H9 (cell line): ENCODE measurements around the gene ZNF879. TPM values are rescaled to one million over a fixed set of nuclear protein-coding genes. Genes with fewer than 3 reads are reported as not detected.

Experiments
- DNase-seq: peaks from one replicate; pipeline ENCODE4 v3.0.0-alpha.2; 2017
- H2AFZ ChIP-seq: one replicate; pipeline ENCODE4 v1.6.1; 2013; ENCODE audit warnings: mild to moderate bottlenecking, low read length, control low read depth, moderate library complexity
- H2AK5ac ChIP-seq: 2 replicates; pipeline ENCODE4 v1.6.1; 2013; ENCODE audit warnings: low read length, control low read depth, mixed read lengths; ENCODE audit not compliant: insufficient read length
- H2BK120ac ChIP-seq: one replicate; pipeline ENCODE4 v1.6.1; 2013; ENCODE audit warnings: low read depth, mild to moderate bottlenecking, low read length, control low read depth, inconsistent platforms; ENCODE audit not compliant: poor library complexity, severe bottlenecking
- H2BK12ac ChIP-seq: 2 replicates; pipeline ENCODE4 v1.6.1; 2013; ENCODE audit warnings: low read length, control low read depth, mixed read lengths, low read depth; ENCODE audit not compliant: insufficient read length
- H2BK15ac ChIP-seq: 2 replicates; pipeline ENCODE4 v1.6.1; 2013; ENCODE audit warnings: low read depth, low read length, control low read depth
- H2BK20ac ChIP-seq: one replicate; pipeline ENCODE4 v1.6.1; 2013; ENCODE audit warnings: low read depth, mild to moderate bottlenecking, low read length, control low read depth, inconsistent platforms; ENCODE audit not compliant: poor library complexity, severe bottlenecking
- H2BK5ac ChIP-seq: 2 replicates; pipeline ENCODE4 v1.6.1; 2013; ENCODE audit warnings: low read length, control low read depth, mixed read lengths; ENCODE audit not compliant: insufficient read length
- H3K14ac ChIP-seq: 2 replicates; pipeline ENCODE4 v1.6.1; 2013; ENCODE audit warnings: low read length, control low read depth; ENCODE audit not compliant: insufficient read depth
- H3K18ac ChIP-seq: 2 replicates; pipeline ENCODE4 v1.6.1; 2013; ENCODE audit warnings: low read depth, mild to moderate bottlenecking, mixed read lengths, low read length, control low read depth; ENCODE audit not compliant: insufficient read length
- H3K23ac ChIP-seq: 2 replicates; pipeline ENCODE4 v1.6.1; 2013; ENCODE audit warnings: low read length, control low read depth, mixed read lengths, low read depth; ENCODE audit not compliant: insufficient read length
- H3K23me2 ChIP-seq: 2 replicates; pipeline ENCODE4 v1.6.1; 2013; ENCODE audit warnings: low read depth, mild to moderate bottlenecking, mixed read lengths, low read length, control low read depth; ENCODE audit not compliant: insufficient read length, poor library complexity, severe bottlenecking
- H3K27ac ChIP-seq: 2 replicates; pipeline ENCODE4 v1.5.1; 2013; ENCODE audit warnings: low read length, control low read depth, mixed read lengths, low read depth; ENCODE audit not compliant: insufficient read length
- H3K27me3 ChIP-seq: 2 replicates; pipeline ENCODE4 v1.6.1; 2013; ENCODE audit warnings: low read length, control low read depth, inconsistent platforms; ENCODE audit not compliant: insufficient read depth
- H3K4ac ChIP-seq: 2 replicates; pipeline ENCODE4 v1.6.1; 2013; ENCODE audit warnings: low read depth, mild to moderate bottlenecking, control low read depth, inconsistent platforms, low read length, moderate library complexity
- H3K4me1 ChIP-seq: 2 replicates; pipeline ENCODE4 v1.6.1; 2013; ENCODE audit warnings: low read length, control low read depth, inconsistent platforms; ENCODE audit not compliant: insufficient read depth
- H3K4me2 ChIP-seq: 2 replicates; pipeline ENCODE4 v1.6.1; 2013; ENCODE audit warnings: low read length, control low read depth, mixed read lengths; ENCODE audit not compliant: insufficient read length, insufficient read depth
- H3K56ac ChIP-seq: 2 replicates; pipeline ENCODE4 v1.6.1; 2013; ENCODE audit warnings: low read depth, mild to moderate bottlenecking, mixed read lengths, low read length, control low read depth; ENCODE audit not compliant: insufficient read length
- H3K79me1 ChIP-seq: 2 replicates; pipeline ENCODE4 v1.6.1; 2013; ENCODE audit warnings: low read depth, mild to moderate bottlenecking, moderate library complexity, low read length, control low read depth, inconsistent platforms; ENCODE audit not compliant: insufficient read depth, poor library complexity, severe bottlenecking
- H3K79me2 ChIP-seq: 2 replicates; pipeline ENCODE4 v1.6.1; 2013; ENCODE audit warnings: low read length, control low read depth, inconsistent platforms; ENCODE audit not compliant: insufficient read depth
- H3K9ac ChIP-seq: 2 replicates; pipeline ENCODE4 v1.6.1; 2013; ENCODE audit warnings: low read length, control low read depth, mixed read lengths; ENCODE audit not compliant: insufficient read length; ENCODE audit errors: extremely low read depth
- H3K9me3 ChIP-seq: one replicate; pipeline ENCODE4 v1.6.1; 2013; ENCODE audit warnings: low read depth, low read length, inconsistent platforms; ENCODE audit not compliant: control insufficient read depth
- H3T11ph ChIP-seq: one replicate; pipeline ENCODE4 v1.6.1; 2013; ENCODE audit warnings: mild to moderate bottlenecking, low read length, control low read depth, inconsistent platforms
- H4K20me1 ChIP-seq: one replicate; pipeline ENCODE4 v1.6.1; 2013; ENCODE audit not compliant: control insufficient read depth, insufficient read length, insufficient read depth
- H4K5ac ChIP-seq: 2 replicates; pipeline ENCODE4 v1.6.1; 2013; ENCODE audit warnings: low read depth, mild to moderate bottlenecking, mixed read lengths, low read length, control low read depth; ENCODE audit not compliant: insufficient read length
- H4K8ac ChIP-seq: replicated peaks from 2 replicates; pipeline ENCODE4 v1.6.1; 2013; ENCODE audit warnings: low read length, control low read depth, mixed read lengths, low read depth; ENCODE audit not compliant: insufficient read length
- H4K91ac ChIP-seq: 2 replicates; pipeline ENCODE4 v1.6.1; 2013; ENCODE audit warnings: low read depth, mild to moderate bottlenecking, moderate library complexity, mixed read lengths, low read length, control low read depth; ENCODE audit not compliant: insufficient read length
- H3K27ac Mint-ChIP-seq, 3 experiments: 2 replicates in 2 of 3; 3 replicates in 1 of 3; pipeline ENCODE4 v1.8.0; 2020 to 2021; ENCODE audit warnings: mixed read lengths in 3 of 3, mild to moderate bottlenecking in 1 of 3, moderate library complexity in 1 of 3
- H3K27me3 Mint-ChIP-seq: 2 replicates; pipeline ENCODE4 v1.8.0; 2021; ENCODE audit warnings: low read depth, mild to moderate bottlenecking, moderate library complexity, mixed read lengths
- H3K36me3 Mint-ChIP-seq, 3 experiments: 2 replicates in 2 of 3; 3 replicates in 1 of 3; pipeline ENCODE4 v1.8.0; 2020 to 2021; ENCODE audit warnings: low read depth in 3 of 3, mixed read lengths in 3 of 3; ENCODE audit not compliant: insufficient read depth in 1 of 3
- H3K4me1 Mint-ChIP-seq, 2 experiments: 2 replicates each; pipeline ENCODE4 v1.8.0; 2020; ENCODE audit warnings: mixed read lengths in 2 of 2
- H3K4me3 Mint-ChIP-seq, 2 experiments: 2 replicates in 1 of 2; 3 replicates in 1 of 2; pipeline ENCODE4 v1.8.0; 2020 to 2021; ENCODE audit warnings: mild to moderate bottlenecking in 2 of 2, mixed read lengths in 2 of 2, moderate library complexity in 1 of 2
- H3K9me3 Mint-ChIP-seq, 2 experiments: 2 replicates in 1 of 2; 3 replicates in 1 of 2; pipeline ENCODE4 v1.8.0; 2020; ENCODE audit warnings: mild to moderate bottlenecking in 2 of 2, mixed read lengths in 2 of 2, moderate library complexity in 1 of 2
- CTCF ChIP-seq: fragments of 200-600 bp; sonication (generic); conservative IDR thresholded peaks from 3 replicates; pipeline ENCODE4 v1.8.0; 2021; ENCODE audit warnings: antibody characterized with exemption, mild to moderate bottlenecking
- WGBS: extraction: QIAGEN DNeasy Blood & Tissue Kit; methylation state at CpG from one replicate; pipeline ENCODE4 v1.1.7; 2013; ENCODE audit warnings: missing lambda C conversion rate, low lambda C conversion rate, mixed read lengths; ENCODE audit not compliant: insufficient read length; ENCODE audit errors: extremely low coverage; 5-methylcytosine and 5-hydroxymethylcytosine counted together
- total RNA-seq: library from RNA; stranded (reverse); gene quantifications from 2 replicates; pipeline ENCODE4 v1.2.1, GENCODE V29; 2021

ZNF879 gene
- total RNA-seq, 1 experiment from 2014 or later, result 5.4 TPM

GRCh38 chr5:179054036-179054785 lies 30.6 kb downstream of the ZNF879 start:
- no peak overlapping the region for H2BK15ac ChIP-seq
- no peak overlapping the region for H3T11ph ChIP-seq
- H4K91ac ChIP-seq, result no peak overlapping the region
- H3K9me3 ChIP-seq, result peaks cover 31% of the 10 kb centered on the region
- no peak overlapping the region for H2AK5ac ChIP-seq
- no peak overlapping the region for H3K23ac ChIP-seq
- H4K20me1 ChIP-seq, result no peaks in the 10 kb centered on the region
- no peak overlapping the region for H3K4ac ChIP-seq
- no peak overlapping the region for H2BK12ac ChIP-seq
- no peaks in the 10 kb centered on the region for H3K4me1 ChIP-seq
- no peaks in the 10 kb centered on the region for H3K23me2 ChIP-seq
- H2BK5ac ChIP-seq, result no peak overlapping the region
- H3K14ac ChIP-seq, result no peak overlapping the region
- no peak overlapping the region for H3K18ac ChIP-seq
- no peak overlapping the region for H3K4me2 ChIP-seq
- no peaks in the 10 kb centered on the region for H3K79me2 ChIP-seq
- no CpG with 5 or more reads among the region's 15 CpGs for WGBS
- no peak overlapping the region for H2BK120ac ChIP-seq
- Mint-ChIP-seq H3K4me1 (no peaks in the 10 kb centered on the region), H3K36me3 (peaks cover 0 to 9% (median 5%) of the 10 kb centered on the region in 3 experiments; a peak in 4 of 7 replicates), H3K9me3 (peaks cover 56 to 69% of the 10 kb centered on the region in 2 experiments), H3K27ac (no peak overlapping the region; a peak in 1 of 7 replicates), H3K4me3 (no peak overlapping the region), H3K27me3 (peaks cover 22% of the 10 kb centered on the region)
- H3K79me1 ChIP-seq, result no peaks in the 10 kb centered on the region
- H3K9ac ChIP-seq, result no peak overlapping the region
- no peak overlapping the region for H4K5ac ChIP-seq
- no peaks in the 10 kb centered on the region for H3K27me3 ChIP-seq
- no peak for DNase-seq
- no peak overlapping the region for H4K8ac ChIP-seq
- no peak for TF ChIP-seq CTCF
- no peak overlapping the region for H2BK20ac ChIP-seq
- no peak overlapping the region for H2AFZ ChIP-seq
- H3K56ac ChIP-seq, result no peak overlapping the region
- H3K27ac ChIP-seq, result no peak overlapping the region
